Ascending aorta (tissue), 2 donors: ENCODE results near the gene ST14. TPM values are rescaled to one million over a fixed set of nuclear protein-coding genes. Genes with fewer than 3 reads are reported as not detected.

ENCODE experiments used
- DNase-seq, 2 donors: peaks; one replicate each; pipeline ENCODE4 v3.0.0-alpha.2; 2019; ENCODE audit warnings: low spot score in 2 of 2
- H3K27ac ChIP-seq, 2 donors: fragments of 200-600 bp; sonication (generic); one replicate each; pipeline ENCODE4 v1.5.1; 2016 to 2017; ENCODE audit warnings: mild to moderate bottlenecking in 1 of 2
- H3K27me3 ChIP-seq: fragments of 200-600 bp; sonication (generic); one replicate; pipeline ENCODE4 v1.5.1; 2017
- H3K36me3 ChIP-seq, 2 donors: fragments of 200-600 bp; sonication (generic); one replicate each; pipeline ENCODE4 v1.5.1; 2016
- H3K4me1 ChIP-seq, 2 donors: fragments of 200-600 bp; sonication (generic); one replicate each; pipeline ENCODE4 v1.5.1; 2016 to 2017; ENCODE audit warnings: mild to moderate bottlenecking in 1 of 2
- H3K4me3 ChIP-seq, 2 donors: fragments of 200-600 bp; sonication (generic); one replicate each; pipeline ENCODE4 v1.5.1; 2016 to 2017; ENCODE audit warnings: mild to moderate bottlenecking in 1 of 2
- H3K9me3 ChIP-seq, 2 donors: fragments of 200-600 bp; sonication (generic); one replicate each; pipeline ENCODE4 v1.5.1; 2016
- intact Hi-C: fragments of 100-400 bp; cut with DNase I; formaldehyde crosslinking; loops from one replicate; pipeline ENCODE4 v1.15.1; 2023
- total RNA-seq: library from RNA; depleted of rRNA; stranded (reverse); fragments of >200 nt; gene quantifications from one replicate; pipeline ENCODE4 v1.1.0, GENCODE V29; 2016
- TF ChIP-seq, protein P1 (sequence below), 3 experiments: fragments of 200-600 bp in 2 of 3; fragments of 450-650 bp in 1 of 3; sonication (generic) in 2 of 3; IDR thresholded peaks; one replicate each; pipeline ENCODE4 v1.5.1; 2016 to 2019; ENCODE audit warnings: antibody characterized with exemption in 3 of 3, mild to moderate bottlenecking in 1 of 3, moderate library complexity in 1 of 3

ST14 gene
- total RNA-seq, 1 donor from 2014 or later, result 5.4 TPM

DNA sequence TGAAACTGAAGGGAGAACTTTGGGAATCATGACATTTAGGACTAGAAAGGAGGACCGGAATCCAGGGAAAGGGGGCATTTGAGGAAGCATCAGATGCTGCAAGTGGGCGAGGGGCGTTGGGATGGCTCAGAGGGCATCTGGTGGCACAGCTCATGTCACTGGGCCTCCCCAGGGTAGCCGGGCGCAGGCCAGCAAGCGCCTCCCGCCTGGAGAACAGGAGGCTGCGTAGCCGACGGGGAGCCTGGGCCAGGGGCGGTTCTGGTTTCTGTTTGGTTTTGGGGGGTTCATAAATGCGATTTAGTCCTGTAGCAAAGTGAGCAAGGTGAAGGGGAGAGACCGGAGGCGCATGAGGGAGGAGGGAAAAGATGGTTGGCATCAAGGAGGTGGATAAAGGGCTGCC is 443 bp upstream of the ST14 start:
- Histone ChIP-seq H3K4me1 (peaks cover 0 to 4% of the 10 kb centered on the region in 2 donors), H3K36me3 (no peaks in the 10 kb centered on the region), H3K9me3 (no peaks in the 10 kb centered on the region), H3K4me3 (no peak overlapping the region), H3K27me3 (no peaks in the 10 kb centered on the region), H3K27ac (no peak overlapping the region)
- DNase-seq, result no peak
- TF ChIP-seq, protein P1, sequence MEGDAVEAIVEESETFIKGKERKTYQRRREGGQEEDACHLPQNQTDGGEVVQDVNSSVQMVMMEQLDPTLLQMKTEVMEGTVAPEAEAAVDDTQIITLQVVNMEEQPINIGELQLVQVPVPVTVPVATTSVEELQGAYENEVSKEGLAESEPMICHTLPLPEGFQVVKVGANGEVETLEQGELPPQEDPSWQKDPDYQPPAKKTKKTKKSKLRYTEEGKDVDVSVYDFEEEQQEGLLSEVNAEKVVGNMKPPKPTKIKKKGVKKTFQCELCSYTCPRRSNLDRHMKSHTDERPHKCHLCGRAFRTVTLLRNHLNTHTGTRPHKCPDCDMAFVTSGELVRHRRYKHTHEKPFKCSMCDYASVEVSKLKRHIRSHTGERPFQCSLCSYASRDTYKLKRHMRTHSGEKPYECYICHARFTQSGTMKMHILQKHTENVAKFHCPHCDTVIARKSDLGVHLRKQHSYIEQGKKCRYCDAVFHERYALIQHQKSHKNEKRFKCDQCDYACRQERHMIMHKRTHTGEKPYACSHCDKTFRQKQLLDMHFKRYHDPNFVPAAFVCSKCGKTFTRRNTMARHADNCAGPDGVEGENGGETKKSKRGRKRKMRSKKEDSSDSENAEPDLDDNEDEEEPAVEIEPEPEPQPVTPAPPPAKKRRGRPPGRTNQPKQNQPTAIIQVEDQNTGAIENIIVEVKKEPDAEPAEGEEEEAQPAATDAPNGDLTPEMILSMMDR (IDR thresholded peaks at IDR 0.05), result no peak
- intact Hi-C loops, result no loop called here

DNA sequence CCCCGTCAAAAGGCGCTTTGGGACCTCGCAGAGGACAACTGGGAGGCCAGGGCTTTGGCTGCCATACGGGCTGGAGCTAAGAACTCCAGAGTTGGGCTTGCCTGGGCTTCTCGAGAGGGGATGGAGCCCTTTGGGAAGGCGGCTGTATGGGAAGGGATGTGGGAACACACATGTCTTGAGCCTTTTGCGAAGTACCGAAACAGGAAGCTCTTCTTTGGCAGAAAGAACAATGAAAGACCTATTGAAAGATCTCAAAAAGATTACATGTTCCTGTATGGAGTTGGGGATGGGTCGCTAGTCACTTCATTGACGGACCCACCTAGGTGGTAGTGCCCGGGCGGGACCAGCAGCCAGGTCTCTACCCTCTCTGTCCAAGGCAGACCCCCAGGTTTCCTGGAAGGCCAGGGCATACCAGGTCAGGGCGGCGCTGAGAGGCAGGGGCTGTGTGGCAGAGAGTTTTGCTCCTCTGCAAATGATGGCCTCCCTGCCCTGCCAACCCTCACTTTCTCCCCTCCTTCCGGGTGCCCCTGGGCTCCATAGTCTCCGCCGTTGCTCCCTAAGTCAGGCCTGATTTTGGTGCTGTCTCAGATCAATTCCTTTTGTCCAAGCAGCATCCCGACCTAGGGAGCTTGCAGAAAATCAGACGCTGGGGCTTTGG is 1.0 kb downstream of the ST14 start:
- TF ChIP-seq, protein P1 (IDR thresholded peaks at IDR 0.05), result no peak
- Histone ChIP-seq H3K4me3 (peak overlapping the region; percentile 47 to 51), H3K27ac (no peak overlapping the region), H3K27me3 (no peaks in the 10 kb centered on the region), H3K4me1 (peaks cover 0 to 4% of the 10 kb centered on the region in 2 donors), H3K36me3 (no peaks in the 10 kb centered on the region), H3K9me3 (no peaks in the 10 kb centered on the region)
- intact Hi-C loops, result no loop called here
- no peak for DNase-seq

DNA sequence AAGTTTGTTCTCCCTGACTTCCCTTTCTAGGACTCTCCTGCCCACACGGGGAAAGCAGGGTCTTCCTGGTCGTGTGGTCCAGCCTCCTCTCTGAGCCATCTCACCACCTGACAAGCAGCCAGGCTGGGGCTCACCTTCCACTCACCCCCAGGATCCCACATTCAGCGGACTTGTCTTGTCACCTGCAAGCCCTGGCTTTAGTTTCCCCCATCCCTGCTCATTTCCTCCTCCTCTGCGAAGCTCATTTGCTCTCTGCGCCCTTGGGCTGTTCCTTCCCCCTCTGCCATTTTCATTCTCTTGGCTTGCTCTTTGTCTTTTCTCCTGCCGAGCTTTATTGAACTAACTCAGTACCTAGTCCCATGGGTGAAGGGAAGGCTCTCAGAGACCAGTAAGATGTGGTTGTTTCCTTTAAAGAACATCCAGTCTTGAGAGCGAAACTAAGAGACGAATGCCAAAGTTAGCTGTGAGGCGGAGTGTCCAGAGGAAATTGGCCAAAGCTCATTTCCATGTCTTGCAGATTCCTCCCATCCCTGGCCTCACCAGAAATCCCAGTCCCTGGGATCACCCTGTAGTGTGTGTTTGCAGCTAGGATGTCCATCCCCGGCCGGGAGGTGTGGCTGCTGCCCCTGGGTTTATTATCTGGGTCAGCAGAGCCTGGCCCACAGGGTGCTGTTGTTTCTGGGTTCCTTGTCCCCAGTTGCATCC is 2.0 kb downstream of the ST14 start:
- intact Hi-C loops, result no loop called here

DNA sequence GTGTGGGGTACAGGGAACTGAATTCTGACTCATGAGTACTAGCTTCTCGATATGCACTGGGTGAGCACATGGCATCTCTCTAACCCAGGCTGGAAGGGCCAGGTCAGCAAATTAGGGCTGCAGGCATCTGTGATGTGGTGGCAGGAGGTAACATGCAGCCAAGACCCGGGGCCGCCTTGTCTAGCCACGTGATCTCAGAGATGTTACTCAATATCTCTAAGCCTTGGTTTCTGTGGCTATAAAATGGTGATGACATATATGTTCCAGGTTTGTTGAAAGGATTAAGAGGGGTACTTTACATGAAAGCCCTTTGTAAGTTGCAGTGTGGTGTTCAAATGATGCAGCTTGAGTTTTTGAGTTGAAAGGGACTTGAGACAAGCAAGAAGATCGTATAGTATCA is 3.2 kb downstream of the ST14 start:
- Histone ChIP-seq H3K4me3 (no peak overlapping the region), H3K36me3 (no peaks in the 10 kb centered on the region), H3K9me3 (no peaks in the 10 kb centered on the region), H3K27ac (no peak overlapping the region), H3K27me3 (no peaks in the 10 kb centered on the region), H3K4me1 (peaks cover 0 to 4% of the 10 kb centered on the region in 2 donors)
- TF ChIP-seq, protein P1 (IDR thresholded peaks at IDR 0.05), result no peak
- intact Hi-C loops, result no loop called here
- DNase-seq, result no peak

More for the DNA sequence above, 2.0 kb downstream of the ST14 start:
- no peak for DNase-seq
- H3K36me3 ChIP-seq, result no peaks in the 10 kb centered on the region
- no peaks in the 10 kb centered on the region for H3K27me3 ChIP-seq
- H3K4me1 ChIP-seq, result peaks cover 0 to 4% of the 10 kb centered on the region in 2 donors
- no peaks in the 10 kb centered on the region for H3K9me3 ChIP-seq
- TF ChIP-seq, protein P1 (IDR thresholded peaks at IDR 0.05), result no peak
- H3K27ac ChIP-seq, result no peak overlapping the region
- H3K4me3 ChIP-seq, result no peak overlapping the region

DNA sequence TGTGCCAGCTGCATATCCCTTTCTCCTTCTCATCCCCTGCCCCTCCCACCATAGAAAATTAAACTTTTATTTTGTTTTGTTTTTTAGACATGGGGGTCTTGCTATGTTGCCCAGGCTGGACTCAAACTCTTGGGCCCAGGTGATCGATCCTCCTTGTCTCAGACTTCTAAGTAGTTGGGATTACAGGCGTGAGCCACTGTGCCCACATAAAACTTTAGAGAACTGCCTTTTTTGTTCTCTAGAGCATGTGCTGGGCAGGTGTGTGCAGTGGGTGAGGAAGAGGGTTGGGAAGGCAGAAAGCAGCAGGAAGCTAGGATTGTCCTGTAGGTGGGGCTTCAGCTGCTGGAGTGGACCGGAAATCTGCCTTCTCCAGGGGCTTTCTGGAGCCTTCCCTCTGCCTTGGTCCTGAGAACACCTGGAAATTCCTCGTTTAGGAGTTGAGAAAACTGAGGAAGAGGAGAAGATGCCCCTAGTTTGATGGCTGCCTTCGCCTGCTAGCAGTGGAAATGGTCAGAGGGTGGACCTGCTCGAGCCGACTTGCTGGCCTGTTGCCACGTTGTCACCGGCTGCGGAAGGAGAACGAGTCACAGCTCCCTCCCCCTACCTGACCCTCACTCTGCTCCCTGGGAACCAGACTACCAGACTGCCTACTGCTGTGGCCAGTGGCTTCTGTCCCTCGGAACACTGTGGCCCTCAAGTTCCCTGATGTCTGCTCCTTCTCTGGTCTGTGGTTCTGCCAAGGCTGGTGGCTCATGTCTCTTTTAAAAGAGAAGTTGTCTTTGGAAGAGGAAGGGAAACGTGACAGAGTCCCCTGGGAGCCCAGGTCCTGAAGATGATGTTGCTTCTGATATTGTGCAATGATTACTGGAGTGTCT is 4.0 kb downstream of the ST14 start:
- TF ChIP-seq, protein P1 (IDR thresholded peaks at IDR 0.05), result no peak
- Histone ChIP-seq H3K4me3 (no peak overlapping the region), H3K27me3 (no peaks in the 10 kb centered on the region), H3K4me1 (peaks cover 0 to 4% of the 10 kb centered on the region in 2 donors), H3K27ac (no peak overlapping the region), H3K9me3 (no peaks in the 10 kb centered on the region), H3K36me3 (no peaks in the 10 kb centered on the region)
- DNase-seq, result no peak
- intact Hi-C loops, result no loop called here
